Gastroesophageal sphincter (tissue), 4 donors: Measurements from ENCODE around the gene TYW3. TPM values are rescaled to one million over a fixed set of nuclear protein-coding genes. Genes with fewer than 3 reads are reported as not detected.
A peak's percentile ranks its signal among the peaks of the same experiment; 100 is the strongest.

Source experiments
- ATAC-seq: fragments of 150-250 bp; one replicate; pipeline ENCODE4 v1.9.1; 2016; ENCODE audit warnings: mild to moderate bottlenecking, moderate library complexity
- H3K27ac ChIP-seq, 4 donors: fragments of 200-600 bp; sonication (generic) in 3 of 4; 1 replicate in 3 of 4; 2 replicates in 1 of 4; pipeline ENCODE4 v1.5.1; 2016 to 2019
- H3K27me3 ChIP-seq: fragments of 200-600 bp; sonication (generic); one replicate; pipeline ENCODE4 v1.5.1; 2019
- H3K36me3 ChIP-seq, 2 donors: fragments of 200-600 bp; sonication (generic); one replicate each; pipeline ENCODE4 v1.5.1; 2019; ENCODE audit warnings: control low read depth in 1 of 2
- H3K4me1 ChIP-seq, 3 donors: fragments of 200-600 bp; sonication (generic); 1 replicate in 2 of 3; 2 replicates in 1 of 3; pipeline ENCODE4 v1.5.1; 2016 to 2019; ENCODE audit warnings: control low read depth in 2 of 3
- H3K4me3 ChIP-seq, 2 donors: fragments of 200-600 bp; sonication (generic); one replicate each; pipeline ENCODE4 v1.5.1; 2019; ENCODE audit warnings: mild to moderate bottlenecking in 1 of 2, moderate library complexity in 1 of 2
- H3K9me3 ChIP-seq, 3 donors: fragments of 200-600 bp; sonication (generic); one replicate each; pipeline ENCODE4 v1.5.1; 2017 to 2019; ENCODE audit warnings: control low read depth in 2 of 3
- CTCF ChIP-seq, 4 experiments: fragments of 200-600 bp in 2 of 4; fragments of 450-650 bp in 2 of 4; sonication (generic) in 1 of 4; IDR thresholded peaks; one replicate each; pipeline ENCODE4 v1.5.1; 2017 to 2019; ENCODE audit warnings: antibody characterized with exemption in 4 of 4, mild to moderate bottlenecking in 2 of 4, moderate library complexity in 2 of 4
- EP300 ChIP-seq: sonication (generic); formaldehyde crosslinking; IDR thresholded peaks from one replicate; pipeline ENCODE4 v1.6.1; 2017; ENCODE audit warnings: antibody characterized with exemption, mild to moderate bottlenecking
- POLR2A ChIP-seq, 2 donors: fragments of 450-650 bp; IDR thresholded peaks; one replicate each; pipeline ENCODE4 v1.6.1; 2017; ENCODE audit warnings: antibody characterized with exemption in 2 of 2, mild to moderate bottlenecking in 2 of 2, moderate library complexity in 1 of 2
- POLR2AphosphoS5 ChIP-seq: sonication (generic); formaldehyde crosslinking; IDR thresholded peaks from one replicate; pipeline ENCODE4 v1.6.1; 2017; ENCODE audit warnings: antibody characterized with exemption
- WGBS, 2 donors: methylation state at CpG; one replicate each; pipeline ENCODE4 v1.1.5; 2018; ENCODE audit warnings: low coverage in 1 of 2; 5-methylcytosine and 5-hydroxymethylcytosine counted together
- total RNA-seq, 4 donors: library from RNA; depleted of rRNA; stranded (reverse); fragments of >200 nt; gene quantifications; one replicate each; pipeline ENCODE4 v1.1.0, GENCODE V29; 2016

TYW3 gene
- total RNA-seq, 4 donors from 2014 or later: 20.3 to 37.8 (median 31.2) TPM

GRCh38 chr1:74771913-74772515, 39.1 kb downstream of the TYW3 start:
- Histone ChIP-seq H3K4me3 (no peak overlapping the region), H3K4me1 (no peaks in the 10 kb centered on the region), H3K27me3 (no peaks in the 10 kb centered on the region), H3K36me3 (no peaks in the 10 kb centered on the region), H3K9me3 (no peaks in the 10 kb centered on the region), H3K27ac (no peak overlapping the region)
- no peak for TF ChIP-seq POLR2AphosphoS5
- TF ChIP-seq POLR2A (IDR thresholded peaks at IDR 0.05): no peak
- peak; percentile 48 to 66 (median 54) for TF ChIP-seq CTCF (IDR thresholded peaks at IDR 0.05)
- no peak for TF ChIP-seq EP300
- 26% methylated on average over 7 of the region's 7 CpGs for WGBS, 2 donors
- ATAC-seq: no peak

GRCh38 chr1:74772945-74773344, 40.0 kb downstream of the TYW3 start:
- 57 to 100% methylated on average over 1 of the region's 1 CpG for WGBS, 2 donors
- H3K27me3 ChIP-seq: no peaks in the 10 kb centered on the region
- H3K27ac ChIP-seq: no peak overlapping the region
- no peak for TF ChIP-seq POLR2A (IDR thresholded peaks at IDR 0.05)
- TF ChIP-seq POLR2AphosphoS5: no peak
- TF ChIP-seq CTCF (IDR thresholded peaks at IDR 0.05): no peak
- no peak for TF ChIP-seq EP300
- H3K4me1 ChIP-seq: no peaks in the 10 kb centered on the region
- H3K9me3 ChIP-seq: no peaks in the 10 kb centered on the region
- H3K4me3 ChIP-seq: no peak overlapping the region
- no peaks in the 10 kb centered on the region for H3K36me3 ChIP-seq
- no peak for ATAC-seq

GRCh38 chr1:74773582-74773981, 40.6 kb downstream of the TYW3 start:
- Histone ChIP-seq H3K9me3 (no peaks in the 10 kb centered on the region), H3K4me1 (no peaks in the 10 kb centered on the region), H3K36me3 (no peaks in the 10 kb centered on the region), H3K27me3 (no peaks in the 10 kb centered on the region), H3K27ac (no peak overlapping the region), H3K4me3 (no peak overlapping the region)
- TF ChIP-seq POLR2AphosphoS5: no peak
- no peak for TF ChIP-seq EP300
- TF ChIP-seq CTCF (IDR thresholded peaks at IDR 0.05): no peak
- no peak for TF ChIP-seq POLR2A (IDR thresholded peaks at IDR 0.05)
- WGBS, 2 donors: 61 to 69% methylated on average over 2 of the region's 2 CpGs
- ATAC-seq: no peak

GRCh38 chr1:74775735-74776134, 42.8 kb downstream of the TYW3 start:
- no peaks in the 10 kb centered on the region for H3K9me3 ChIP-seq
- WGBS, 2 donors: 86 to 88% methylated on average over 2 of the region's 2 CpGs
- no peak overlapping the region for H3K4me3 ChIP-seq
- ATAC-seq: no peak
- H3K4me1 ChIP-seq: no peaks in the 10 kb centered on the region
- no peaks in the 10 kb centered on the region for H3K36me3 ChIP-seq
- H3K27ac ChIP-seq: no peak overlapping the region
- H3K27me3 ChIP-seq: no peaks in the 10 kb centered on the region
- TF ChIP-seq POLR2A (IDR thresholded peaks at IDR 0.05) (no peak), EP300 (no peak), POLR2AphosphoS5 (no peak), CTCF (IDR thresholded peaks at IDR 0.05) (no peak)

- no peaks in the 10 kb centered on the region for H3K27me3 ChIP-seq
- H3K27ac ChIP-seq: no peak overlapping the region
- ATAC-seq: no peak
- TF ChIP-seq EP300 (no peak), POLR2AphosphoS5 (no peak), CTCF (IDR thresholded peaks at IDR 0.05) (no peak), POLR2A (IDR thresholded peaks at IDR 0.05) (no peak)
- H3K9me3 ChIP-seq: no peaks in the 10 kb centered on the region
- no peaks in the 10 kb centered on the region for H3K36me3 ChIP-seq
- WGBS, 2 donors: 86 to 93% methylated on average over 1 of the region's 1 CpG
- H3K4me1 ChIP-seq: no peaks in the 10 kb centered on the region
- no peak overlapping the region for H3K4me3 ChIP-seq
Observed at GRCh38 chr1:74777525-74777924, 44.6 kb downstream of the TYW3 start.
